ENCODE results near the gene FBLN2. TPM values are rescaled to one million over a fixed set of nuclear protein-coding genes. Genes with fewer than 3 reads are reported as not detected.

FBLN2 gene
- total RNA-seq, 1 donor from 2014 or later = 81.1 TPM

DNA sequence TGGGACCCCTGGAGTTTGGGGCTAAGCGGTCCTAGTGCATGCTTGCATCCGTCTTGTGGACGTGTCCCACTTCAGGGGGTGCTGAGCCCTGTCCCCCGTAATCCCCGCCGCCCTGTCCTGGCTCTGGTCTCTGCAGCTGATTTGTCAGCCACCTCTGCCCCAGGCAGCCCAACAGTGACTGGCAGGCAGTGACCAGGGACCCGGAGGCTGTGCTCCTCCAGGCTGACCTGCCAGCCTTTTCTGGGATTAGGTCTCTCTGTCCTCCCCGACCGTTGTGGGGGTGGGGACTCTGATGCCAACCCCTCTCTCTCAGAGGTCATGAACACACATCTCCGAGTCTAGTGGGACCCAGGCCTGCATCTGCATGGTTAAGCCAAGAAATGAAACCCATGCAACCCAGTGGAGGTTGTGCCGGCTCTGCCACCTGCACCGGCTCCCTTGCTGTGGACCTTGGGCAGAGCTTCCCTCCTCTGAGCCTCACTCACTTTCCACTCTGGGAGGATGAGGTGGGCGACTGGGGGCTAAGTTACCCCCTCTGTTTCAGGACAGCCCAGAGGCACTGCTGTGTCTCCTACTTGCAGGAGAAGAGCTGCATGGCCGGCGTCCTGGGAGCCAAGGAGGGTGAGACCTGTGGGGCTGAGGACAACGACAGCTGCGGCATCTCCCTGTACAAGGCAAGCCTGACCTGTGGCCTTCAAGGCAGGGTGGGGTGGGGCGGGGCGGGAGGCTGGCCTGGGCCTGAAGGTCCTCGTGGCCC lies 60.2 kb downstream of the FBLN2 start:
- ATAC-seq = no peak
- intact Hi-C loops (cut with DNase I) = no loop called here
- no peak for DNase-seq (ENCODE audit: missing footprints)

DNA sequence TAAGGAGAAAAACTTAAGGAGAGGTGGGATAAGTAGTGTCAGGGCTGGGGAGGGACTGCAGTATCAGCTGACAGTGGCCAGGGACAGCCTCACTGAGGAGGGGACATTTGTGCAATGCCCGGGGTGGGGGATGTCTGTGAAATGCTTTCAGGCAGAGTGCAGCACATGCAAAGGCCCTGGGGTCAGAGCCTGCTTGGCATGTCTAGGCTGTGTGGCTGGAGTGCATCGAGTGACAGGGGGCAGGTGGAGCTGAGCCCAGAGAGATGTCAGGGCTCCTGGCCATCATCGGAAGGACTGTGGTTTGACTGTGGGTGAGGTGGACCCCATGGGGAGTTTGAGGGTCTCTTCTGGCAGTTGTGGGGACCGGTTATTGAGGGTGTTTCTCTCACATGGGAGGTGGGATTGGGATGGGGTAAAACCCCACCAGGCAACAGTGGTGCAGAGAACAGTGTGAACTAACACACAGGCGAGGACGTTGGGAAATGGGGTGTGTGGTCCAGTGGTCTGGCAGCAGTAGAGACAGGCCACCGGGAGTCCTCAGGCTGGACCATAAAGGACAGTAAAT lies 61.2 kb downstream of the FBLN2 start:
- DNase-seq (ENCODE audit: missing footprints) = no peak
- no peak for ATAC-seq

GRCh38 chr3:13611221-13611620 lies 62.3 kb downstream of the FBLN2 start:
- ATAC-seq = no peak
- DNase-seq (ENCODE audit: missing footprints) = no peak
- intact Hi-C loops (cut with DNase I) = no loop called here

More for the DNA sequence above, 61.2 kb downstream of the FBLN2 start:
- intact Hi-C loops (cut with DNase I) = no loop called here

DNA sequence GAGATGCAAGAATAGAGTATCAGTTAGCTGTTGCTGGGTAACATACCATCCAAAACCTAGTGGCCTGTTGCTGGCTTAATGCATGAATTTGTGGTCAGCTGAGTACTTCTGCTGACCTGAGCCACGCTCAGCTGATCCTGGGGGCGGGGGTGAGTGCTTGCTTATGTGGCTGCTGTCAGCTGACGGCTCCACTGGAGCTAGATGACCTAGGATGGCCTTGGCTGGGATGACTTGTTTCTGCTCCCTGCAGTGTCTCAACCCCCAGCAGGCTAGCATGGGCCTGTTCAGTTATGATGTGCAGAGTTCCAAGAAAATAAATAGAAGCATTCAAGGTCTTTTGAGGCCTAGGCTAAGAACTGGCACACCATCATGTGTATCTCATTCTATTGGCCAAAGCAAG lies 63.9 kb downstream of the FBLN2 start:
- peak; percentile 86 for DNase-seq (ENCODE audit: missing footprints)
- ATAC-seq = peak; percentile 97
- intact Hi-C loops (cut with DNase I) = no loop called here

DNA sequence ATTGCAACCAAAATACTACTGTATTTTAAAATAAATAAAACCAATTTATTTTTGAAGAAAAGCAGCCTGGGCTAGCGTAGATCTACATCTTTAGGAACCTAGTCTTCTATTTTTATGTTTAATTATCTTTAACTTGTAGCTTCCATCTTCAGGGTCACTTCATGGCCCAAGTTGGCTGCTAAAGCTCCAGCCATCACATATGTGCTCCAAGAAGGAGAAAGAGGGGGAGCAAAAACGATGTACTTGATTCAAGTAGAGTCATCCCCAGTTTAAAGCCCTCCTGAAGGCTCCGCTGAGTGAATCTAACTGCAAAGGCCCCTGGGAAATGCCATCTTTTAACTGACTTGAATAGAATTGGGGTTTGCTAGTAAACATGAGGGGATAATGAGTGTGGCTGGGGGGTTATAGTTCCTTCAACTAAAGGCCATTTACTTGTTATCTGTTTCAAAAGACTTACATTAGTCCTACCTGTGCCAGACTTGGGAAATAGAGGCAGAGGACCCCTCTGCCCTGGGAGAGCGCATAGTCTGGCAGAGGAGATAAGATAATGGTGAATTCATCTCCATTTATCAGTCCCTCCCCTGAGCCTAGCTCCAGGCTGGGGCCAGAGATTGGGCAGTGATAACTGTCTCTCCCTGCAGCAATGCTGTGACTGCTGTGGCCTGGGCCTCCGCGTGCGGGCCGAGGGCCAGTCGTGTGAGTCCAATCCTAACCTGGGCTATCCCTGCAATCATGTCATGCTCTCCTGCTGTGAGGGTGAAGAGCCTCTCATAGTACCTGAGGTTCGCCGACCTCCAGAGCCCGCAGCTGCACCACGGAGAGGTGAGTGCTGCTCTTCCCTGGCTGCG lies 64.6 kb downstream of the FBLN2 start:
- ATAC-seq = no peak
- DNase-seq (ENCODE audit: missing footprints) = peak; percentile 32
- intact Hi-C loops (cut with DNase I) = no loop called here

GRCh38 chr3:13614607-13615006 lies 65.7 kb downstream of the FBLN2 start:
- intact Hi-C loops (cut with DNase I) = no loop called here
- DNase-seq (ENCODE audit: missing footprints) (peak; percentile 4), ATAC-seq (no peak)

- DNase-seq (ENCODE audit: missing footprints) (peak; percentile 33), ATAC-seq (no peak)
- intact Hi-C loops (cut with DNase I) = no loop called here
Measured at GRCh38 chr3:13615019-13615528, 66.1 kb downstream of the FBLN2 start.

DNA sequence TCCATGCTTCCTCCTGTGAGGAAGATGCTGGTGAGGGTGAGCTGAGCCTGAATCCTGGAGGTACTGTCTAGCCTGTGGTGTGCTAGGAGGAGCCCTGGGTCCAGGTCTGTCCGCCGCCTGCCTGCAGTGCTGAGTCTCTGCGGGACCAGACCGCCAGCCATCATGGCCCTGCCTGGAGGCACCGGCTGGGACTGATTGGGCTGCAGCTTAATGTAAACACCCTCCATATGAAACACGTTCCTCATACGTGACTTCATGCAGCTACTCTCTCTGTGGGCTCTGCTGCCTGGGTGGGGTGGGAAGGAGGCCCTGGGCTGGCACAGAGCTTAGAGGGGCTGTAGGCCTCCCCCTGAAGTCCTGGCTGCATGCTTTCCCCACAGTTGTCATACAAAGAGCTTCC lies 67.4 kb downstream of the FBLN2 start:
- no peak for ATAC-seq
- peak; percentile 49 for DNase-seq (ENCODE audit: missing footprints)
- intact Hi-C loops (cut with DNase I) = no loop called here

- no peak for DNase-seq (ENCODE audit: missing footprints)
- ATAC-seq = no peak
- intact Hi-C loops (cut with DNase I) = no loop called here
Measured at GRCh38 chr3:13617097-13617738, 68.3 kb downstream of the FBLN2 start.

GRCh38 chr3:13617981-13618380 lies 69.1 kb downstream of the FBLN2 start:
- DNase-seq (ENCODE audit: missing footprints) = peak; percentile 45
- no peak for ATAC-seq
- intact Hi-C loops (cut with DNase I) = no loop called here

DNA sequence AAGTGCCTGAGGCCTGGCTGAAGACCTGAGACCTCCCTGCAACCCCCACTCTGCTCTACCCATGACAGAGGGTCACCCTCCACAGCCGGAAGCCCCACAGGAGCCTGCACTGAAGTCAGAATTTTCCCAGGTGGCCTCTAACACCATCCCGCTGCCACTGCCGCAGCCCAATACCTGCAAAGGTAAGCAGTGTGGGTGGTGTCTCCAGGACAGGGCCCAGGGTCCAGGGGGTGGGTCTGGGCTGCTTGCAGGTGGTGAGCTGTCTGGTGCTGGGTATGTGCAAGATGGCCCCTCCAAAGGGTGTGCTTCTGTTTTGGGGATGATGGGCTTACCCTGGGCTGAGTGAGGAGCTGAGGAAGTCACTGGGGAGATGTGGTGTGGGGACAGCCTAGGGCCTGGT lies 69.9 kb downstream of the FBLN2 start:
- intact Hi-C loops (cut with DNase I) = no loop called here
- ATAC-seq = no peak
- peak; percentile 17 for DNase-seq (ENCODE audit: missing footprints)

- peak; percentile 65 for DNase-seq (ENCODE audit: missing footprints)
- intact Hi-C loops (cut with DNase I) = no loop called here
- ATAC-seq = no peak
Measured at GRCh38 chr3:13619661-13620230, 70.8 kb downstream of the FBLN2 start.

DNA sequence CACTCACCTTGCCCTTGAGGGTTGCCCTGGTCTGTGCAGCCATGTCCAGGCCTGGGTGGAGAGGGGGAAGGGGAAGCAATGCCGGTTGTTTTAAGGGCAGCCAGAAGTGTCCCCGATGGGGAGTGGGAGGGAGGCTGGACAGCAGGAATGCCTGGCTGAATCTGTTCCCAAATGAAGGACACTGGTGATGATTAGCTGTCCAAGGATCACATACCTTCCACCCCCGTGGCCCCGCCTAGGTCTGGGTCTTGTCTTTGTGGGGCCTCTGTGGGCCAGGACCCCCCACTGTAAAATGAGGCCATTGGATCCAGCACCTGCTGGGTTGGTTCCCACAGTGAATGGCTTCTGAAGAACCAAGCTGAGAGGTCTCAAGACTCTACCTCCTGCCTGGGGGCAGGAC lies 71.4 kb downstream of the FBLN2 start:
- ATAC-seq = no peak
- intact Hi-C loops (cut with DNase I) = no loop called here
- peak; percentile 62 for DNase-seq (ENCODE audit: missing footprints)

GRCh38 chr3:13620776-13621365 lies 71.9 kb downstream of the FBLN2 start:
- DNase-seq (ENCODE audit: missing footprints) (peak; percentile 49), ATAC-seq (no peak)
- intact Hi-C loops (cut with DNase I) = no loop called here

- DNase-seq (ENCODE audit: missing footprints) (peak; percentile 69), ATAC-seq (peak; percentile 11)
- intact Hi-C loops (cut with DNase I) = no loop called here
Measured at GRCh38 chr3:13621381-13622221, 72.7 kb downstream of the FBLN2 start.

- ATAC-seq = no peak
- intact Hi-C loops (cut with DNase I) = no loop called here
Measured at GRCh38 chr3:13622356-13622755, 73.4 kb downstream of the FBLN2 start.

GRCh38 chr3:13623101-13623654 lies 74.3 kb downstream of the FBLN2 start:
- ATAC-seq (no peak), DNase-seq (ENCODE audit: missing footprints) (peak; percentile 51)
- intact Hi-C loops (cut with DNase I) = no loop called here

More at GRCh38 chr3:13622356-13622755, 73.4 kb downstream of the FBLN2 start:
- peak; percentile 50 for DNase-seq (ENCODE audit: missing footprints)

Data from Right ventricle myocardium inferior (tissue), 1 donor.